K562 (cell line): Measurements from ENCODE around the gene ABCC1. TPM values are rescaled to one million over a fixed set of nuclear protein-coding genes. Genes with fewer than 3 reads are reported as not detected.

ENCODE experiments used
- ATAC-seq: fragments of 200-7000 bp; cut with Tn5 transposase; 3 replicates; pipeline ENCODE4 v1.9.1; 2020; ENCODE audit warnings: moderate library complexity
- BruUV-seq: library from RNA; stranded (reverse); fragments of 400-500 nt; replicated peaks from 2 replicates; lab custom pipeline; 2021; lab: Mats Ljungman, UMichigan
- CTCF ChIA-PET: fragments of 300-600 bp; formaldehyde crosslinking; extraction: SDS; loops from one replicate; lab custom pipeline; 2021; ENCODE audit warnings: low intra/inter-chr PET ratio; lab: Yijun Ruan, JAX
- POLR2A ChIA-PET: fragments of 300-600, 350-650 bp; sonication (Branson Sonifier 250); formaldehyde crosslinking; extraction: SDS; loops from one replicate; lab custom pipeline; 2021; ENCODE audit warnings: antibody characterized with exemption, inconsistent platforms; lab: Yijun Ruan, JAX
- DNase-seq, 4 experiments: peaks; one replicate each; pipeline versions ENCODE4 v3.0.0 to v3.0.0-alpha.2; 2011 to 2018; ENCODE audit warnings: low spot score in 3 of 4, mixed read lengths in 3 of 4; ENCODE audit errors: extremely low read depth in 1 of 4
- FAIRE-seq: peaks from 2 replicates; lab custom pipeline; 2011; peaks lifted over from hg19 to GRCh38; lab: Jason Lieb, UNC
- H2AFZ ChIP-seq: 2 replicates; pipeline ENCODE4 v1.6.0; 2011; ENCODE audit warnings: low read depth, low read length, control low read depth, inconsistent platforms
- H3K27ac ChIP-seq: fragments of 200-600 bp; 3 replicates; pipeline ENCODE4 v1.8.0; 2011; ENCODE audit warnings: low read depth, mild to moderate bottlenecking, control low read depth, inconsistent platforms, low read length, moderate library complexity, mixed read lengths; ENCODE audit errors: extremely low read depth
- H3K27me3 ChIP-seq, 2 experiments: fragments of 300-600 bp in 1 of 2; 2 replicates in 1 of 2; 3 replicates in 1 of 2; pipeline versions ENCODE4 v1.6.0 to v1.8.0; 2011; ENCODE audit warnings: inconsistent platforms in 2 of 2, low read length in 2 of 2, mild to moderate bottlenecking in 1 of 2, mixed read lengths in 1 of 2, moderate library complexity in 1 of 2; ENCODE audit not compliant: control insufficient read depth in 2 of 2, insufficient read depth in 2 of 2
- H3K36me3 ChIP-seq: fragments of 300-600 bp; 3 replicates; pipeline ENCODE4 v1.8.0; 2011; ENCODE audit warnings: mild to moderate bottlenecking, low read length, inconsistent platforms; ENCODE audit not compliant: control insufficient read depth, insufficient read depth
- H3K4me1 ChIP-seq, 2 experiments: fragments of 200-600 bp in 1 of 2; replicated peaks in 1 of 2; 2 replicates in 1 of 2; 3 replicates in 1 of 2; pipeline versions ENCODE4 v1.5.1 to v1.8.0; 2011; ENCODE audit warnings: inconsistent platforms in 2 of 2, low read length in 2 of 2, mild to moderate bottlenecking in 1 of 2, mixed read lengths in 1 of 2, moderate library complexity in 1 of 2; ENCODE audit not compliant: control insufficient read depth in 2 of 2, insufficient read depth in 2 of 2
- H3K4me2 ChIP-seq: 2 replicates; pipeline ENCODE4 v1.6.1; 2011; ENCODE audit warnings: low read length, control low read depth, inconsistent platforms, mixed read lengths; ENCODE audit not compliant: insufficient read depth
- H3K4me3 ChIP-seq: fragments of 200-600 bp; sonication (generic), shearing (Covaris generic); 2 replicates; pipeline ENCODE4 v1.5.1; 2016; ENCODE audit warnings: control low read depth, inconsistent platforms
- H3K79me2 ChIP-seq: fragments of 200-600 bp; 3 replicates; pipeline ENCODE4 v1.8.0; 2011; ENCODE audit warnings: low read length, inconsistent platforms; ENCODE audit not compliant: control insufficient read depth, insufficient read depth
- H3K9ac ChIP-seq, 2 experiments: 2 replicates each; pipeline versions ENCODE4 v1.6.0 to v1.6.1; 2011; ENCODE audit warnings: low read depth in 2 of 2, low read length in 2 of 2, control low read depth in 1 of 2, inconsistent platforms in 1 of 2, mild to moderate bottlenecking in 1 of 2, mixed read lengths in 1 of 2; ENCODE audit not compliant: insufficient read depth in 1 of 2
- H3K9me1 ChIP-seq: one replicate; pipeline ENCODE4 v1.6.0; 2011; ENCODE audit warnings: inconsistent platforms, mild to moderate bottlenecking, low read length, moderate library complexity; ENCODE audit not compliant: control insufficient read depth, insufficient read depth
- H3K9me3 ChIP-seq: replicated peaks from 2 replicates; pipeline ENCODE4 v1.5.1; 2011; ENCODE audit warnings: low read depth, low read length, inconsistent platforms; ENCODE audit not compliant: control insufficient read depth, insufficient read depth
- H4K20me1 ChIP-seq: replicated peaks from 2 replicates; pipeline ENCODE4 v1.6.1; 2011; ENCODE audit warnings: low read length, inconsistent platforms, mixed read lengths; ENCODE audit not compliant: control insufficient read depth, insufficient read depth
- E2F6 ChIP-seq, 2 experiments: IDR thresholded peaks; 2 replicates each; pipeline ENCODE4 v1.6.1; 2011; ENCODE audit warnings: borderline replicate concordance in 1 of 2, control low read depth in 1 of 2, low read depth in 1 of 2, low read length in 1 of 2, mild to moderate bottlenecking in 1 of 2, mixed read lengths in 1 of 2, moderate library complexity in 1 of 2; ENCODE audit not compliant: insufficient read depth in 1 of 2, insufficient read length in 1 of 2, poor library complexity in 1 of 2, severe bottlenecking in 1 of 2; ENCODE audit errors: extremely low read depth in 1 of 2
- ETV6 ChIP-seq, 3 experiments: fragments of 150-350 bp in 1 of 3; sonication (generic) in 1 of 3; formaldehyde crosslinking in 1 of 3; IDR thresholded peaks; 2 replicates each; pipeline versions ENCODE4 v1.6.1 to v1.8.0; 2014 to 2022; ENCODE audit warnings: borderline replicate concordance in 2 of 3, low read depth in 2 of 3, antibody characterized with exemption in 1 of 3, low read length in 1 of 3, mild to moderate bottlenecking in 1 of 3, missing genetic modification reagents in 1 of 3
- GABPB1 ChIP-seq: sonication (generic); formaldehyde crosslinking; IDR thresholded peaks from 2 replicates; pipeline ENCODE4 v1.8.0; 2022; ENCODE audit warnings: mild to moderate bottlenecking, missing genetic modification reagents
- RAD21 ChIP-seq, 2 experiments: fragments of 250-450 bp in 1 of 2; fragments of 450-650 bp in 1 of 2; sonication (Bioruptor Pico) in 1 of 2; formaldehyde crosslinking in 1 of 2; IDR thresholded peaks in 1 of 2; conservative IDR thresholded peaks in 1 of 2; 2 replicates each; pipeline versions ENCODE4 v1.4.0 to v1.8.0; 2020 to 2022; ENCODE audit warnings: mild to moderate bottlenecking in 2 of 2, moderate library complexity in 1 of 2
- TCF3 ChIP-seq: sonication (generic); formaldehyde crosslinking; IDR thresholded peaks from 2 replicates; pipeline ENCODE4 v1.4.0; 2020; ENCODE audit warnings: mild to moderate bottlenecking, missing genetic modification reagents
- ZFP91 ChIP-seq: sonication (generic); formaldehyde crosslinking; IDR thresholded peaks from 2 replicates; pipeline ENCODE4 v1.8.0; 2022; ENCODE audit warnings: mild to moderate bottlenecking, missing genetic modification reagents
- ZNF146 ChIP-seq: IDR thresholded peaks from one replicate; pipeline ENCODE4 v1.6.1; 2018; ENCODE audit warnings: missing compliant biosample characterization; ENCODE audit not compliant: unreplicated experiment
- ZNF583 ChIP-seq: fragments of 250-450 bp; sonication (Bioruptor Pico); IDR thresholded peaks from 2 replicates; pipeline ENCODE4 v1.4.0; 2020
- WGBS: fragments of 100-300 bp; shearing (Covaris generic); methylation state at CpG from one replicate; pipeline ENCODE4 v1.1.6; 2016; ENCODE audit warnings: low coverage, mixed read lengths; ENCODE audit not compliant: insufficient coverage; ENCODE audit errors: missing lambda C conversion rate; 5-methylcytosine and 5-hydroxymethylcytosine counted together
- in situ Hi-C: fragments of 300-500 bp; cut with MboI; formaldehyde crosslinking; loops from 4 replicates; pipeline ENCODE4 v1.15.0; 2018; ENCODE audit warnings: inconsistent platforms, mixed read lengths
- intact Hi-C: fragments of 100-400 bp; cut with micrococcal nuclease; formaldehyde crosslinking; loops from 2 replicates; pipeline ENCODE4 v1.14.2; 2022
- polyA plus RNA-seq, 8 experiments: library from polyadenylated mRNA; depleted of rRNA in 4 of 8; stranded (reverse) in 5 of 8; unstranded in 3 of 8; fragments of >200 nt; fragmentation: Nextera tagmentation in 2 of 8; fragmentation: Illumina TruSeq in 1 of 8; extraction: Ambion mirVana in 2 of 8; extraction: Trizol in 1 of 8; gene quantifications; 2 replicates each; pipeline versions ENCODE4 v1.2.1 to v1.2.3, GENCODE V29; 2011 to 2014; ENCODE audit warnings: inconsistent platforms in 1 of 8, missing spikeins in 1 of 8
- total RNA-seq, 7 experiments: library from RNA; depleted of rRNA in 6 of 7; stranded (reverse); fragments of >200 nt in 6 of 7; fragmentation: Illumina TruSeq in 2 of 7; extraction: Trizol in 2 of 7; gene quantifications; 2 replicates each; pipeline versions ENCODE4 v1.2.1 to v1.2.3, GENCODE V29; 2011 to 2021; ENCODE audit warnings: low replicate concordance in 1 of 7

Gene ABCC1
- total and polyA plus RNA-seq, 9 of the 15 experiments (the other 6 are each of a cell fraction or from before 2014, with no cell fraction given): 3.9 to 41.6 (median 10.0) TPM

- H3K4me3 ChIP-seq: no peak overlapping the region
- TF ChIP-seq TCF3 (CRISPR knock-in tag): peak; percentile 18; the same call in 1 of the 2 replicates
- TF ChIP-seq E2F6 (IDR thresholded peaks at IDR 0.05; ENCODE audit: borderline replicate concordance in 1 of 2, extremely low read depth in 1 of 2, insufficient read depth in 1 of 2, insufficient read length in 1 of 2, low read depth in 1 of 2, low read length in 1 of 2, poor library complexity in 1 of 2, severe bottlenecking in 1 of 2): no peak
- peak; percentile 56 for TF ChIP-seq GABPB1 (CRISPR knock-in tag)
- no peak for TF ChIP-seq ZNF146 (CRISPR knock-in tag)
- TF ChIP-seq RAD21 (CRISPR knock-in tag; conservative IDR thresholded peaks at IDR 0.05 in 1 of 2, IDR thresholded peaks at IDR 0.05 in 1 of 2): peak in 1 of 2 experiments; percentile 28; a peak in 2 of 4 replicates
- TF ChIP-seq ZFP91: peak; percentile 86
- no peak for TF ChIP-seq ETV6 (IDR thresholded peaks at IDR 0.05; ENCODE audit: borderline replicate concordance in 1 of 2, low read depth in 2 of 2, low read length in 1 of 2)
- no peak for TF ChIP-seq ETV6 (CRISPR knock-in tag; IDR thresholded peaks at IDR 0.05; ENCODE audit: borderline replicate concordance)
- TF ChIP-seq ZNF583 (CRISPR knock-in tag): peak; percentile 97; the same call in 1 of the 2 replicates
- ChIA-PET POLR2A (interaction anchor here (0.9 to 1.3 kb wide), 4 partner anchors 9 to 40 kb away, joined by 3 to 5 read pairs (median 3); no protein-coding TSS in a partner anchor), CTCF (interaction anchor here (0.6 kb wide), 1 partner anchor 66 kb away, joined by 3 read pairs; no protein-coding TSS in a partner anchor)
- H3K4me2 ChIP-seq: no peak overlapping the region
- peaks cover 0 to 4% of the 10 kb centered on the region in 2 experiments; a peak in 1 of 5 replicates for H3K4me1 ChIP-seq
- H3K79me2 ChIP-seq: no peaks in the 10 kb centered on the region
- H3K36me3 ChIP-seq: peaks cover 66% of the 10 kb centered on the region
- DNase-seq (peak in 2 of 4 experiments; percentile 22 to 32), FAIRE-seq (peak; percentile 40), ATAC-seq (peak; percentile 40; the same call in 1 of the 3 replicates)
- H2AFZ ChIP-seq: no peak overlapping the region
- BruUV-seq: no TSS peak
- 79% methylated on average over 16 of the region's 16 CpGs for WGBS
- H4K20me1 ChIP-seq: peaks cover 4% of the 10 kb centered on the region; the same call in 1 of the 2 replicates
- no peak overlapping the region for H3K9ac ChIP-seq
- H3K27me3 ChIP-seq: no peaks in the 10 kb centered on the region
- H3K9me1 ChIP-seq: peaks cover 2% of the 10 kb centered on the region
- intact Hi-C loops (no loop called here), in situ Hi-C loops (no loop called here)
- H3K27ac ChIP-seq: no peak overlapping the region
- H3K9me3 ChIP-seq: no peaks in the 10 kb centered on the region
These were observed 112.9 kb downstream of the ABCC1 start for GRCh38 chr16:16062023-16062937.
